GM12892 (cell line): ENCODE measurements around the gene INF2.

Experiments
- POLR2A ChIP-seq: IDR thresholded peaks from 2 replicates; pipeline ENCODE4 v1.6.1; 2011; ENCODE audit warnings: low read depth, low read length, control low read depth
- TAF1 ChIP-seq: IDR thresholded peaks from 2 replicates; pipeline ENCODE4 v1.6.1; 2011; ENCODE audit warnings: low read depth, mild to moderate bottlenecking, control low read depth, low read length, borderline replicate concordance

GRCh38 chr14:104739546-104740516 lies 50.4 kb downstream of the INF2 start:
- TF ChIP-seq POLR2A (no peak), TAF1 (no peak)
